Smooth muscle cell of the pulmonary artery (primary cell): ENCODE measurements around the gene ATP6V0A1. TPM values are rescaled to one million over a fixed set of nuclear protein-coding genes. Genes with fewer than 3 reads are reported as not detected.

Source experiments
- total RNA-seq: library from RNA; depleted of rRNA; stranded (reverse); fragments of >200 nt; gene quantifications from 2 replicates; pipeline ENCODE4 v1.2.3, GENCODE V29; 2014

ATP6V0A1 gene
- 98.5 and 104 TPM in 2 replicates for total RNA-seq

DNA sequence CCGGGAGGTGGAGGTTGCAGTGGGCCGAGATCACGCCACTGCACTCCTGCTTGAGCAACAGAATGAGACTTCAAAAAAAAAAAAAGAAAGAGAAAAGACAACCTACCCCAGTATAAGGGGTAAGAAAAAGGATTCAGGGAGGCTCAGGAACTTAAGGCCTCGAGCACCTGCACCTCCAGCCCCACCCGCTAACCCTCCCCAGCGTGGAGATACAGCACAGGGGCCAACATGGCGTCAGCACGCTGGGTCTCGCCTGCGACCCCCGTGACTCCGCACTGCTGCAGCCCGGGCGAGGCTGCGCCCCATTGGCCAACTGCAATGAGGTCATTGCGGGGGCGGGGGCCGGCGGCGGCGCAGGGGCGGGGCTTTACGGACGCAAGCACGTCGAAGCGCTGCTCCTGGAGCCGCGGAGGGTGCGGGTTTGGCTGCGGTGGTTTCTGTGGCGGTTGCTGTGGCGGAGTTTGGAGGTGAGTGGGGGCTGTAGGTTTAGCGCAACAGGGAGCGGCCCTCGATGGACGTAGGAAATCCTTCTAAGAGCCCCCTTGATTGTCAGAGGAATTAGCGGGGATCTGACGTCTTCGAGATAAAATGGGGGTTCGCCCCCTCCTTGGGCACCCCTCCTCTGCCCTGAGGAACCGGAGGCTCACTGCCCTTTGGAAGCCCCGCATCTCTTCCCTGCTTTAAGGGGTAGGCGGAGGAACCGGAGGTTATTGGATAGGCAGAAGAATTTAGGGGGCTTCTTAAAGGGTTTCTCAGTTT lies at the start of gene ATP6V0A1:
Gene ATP6V0A1 (plus strand): TSS at position 382 of the 759 bp plus-strand sequence. CDS start 2,017 bp downstream, outside the sequence.

DNA sequence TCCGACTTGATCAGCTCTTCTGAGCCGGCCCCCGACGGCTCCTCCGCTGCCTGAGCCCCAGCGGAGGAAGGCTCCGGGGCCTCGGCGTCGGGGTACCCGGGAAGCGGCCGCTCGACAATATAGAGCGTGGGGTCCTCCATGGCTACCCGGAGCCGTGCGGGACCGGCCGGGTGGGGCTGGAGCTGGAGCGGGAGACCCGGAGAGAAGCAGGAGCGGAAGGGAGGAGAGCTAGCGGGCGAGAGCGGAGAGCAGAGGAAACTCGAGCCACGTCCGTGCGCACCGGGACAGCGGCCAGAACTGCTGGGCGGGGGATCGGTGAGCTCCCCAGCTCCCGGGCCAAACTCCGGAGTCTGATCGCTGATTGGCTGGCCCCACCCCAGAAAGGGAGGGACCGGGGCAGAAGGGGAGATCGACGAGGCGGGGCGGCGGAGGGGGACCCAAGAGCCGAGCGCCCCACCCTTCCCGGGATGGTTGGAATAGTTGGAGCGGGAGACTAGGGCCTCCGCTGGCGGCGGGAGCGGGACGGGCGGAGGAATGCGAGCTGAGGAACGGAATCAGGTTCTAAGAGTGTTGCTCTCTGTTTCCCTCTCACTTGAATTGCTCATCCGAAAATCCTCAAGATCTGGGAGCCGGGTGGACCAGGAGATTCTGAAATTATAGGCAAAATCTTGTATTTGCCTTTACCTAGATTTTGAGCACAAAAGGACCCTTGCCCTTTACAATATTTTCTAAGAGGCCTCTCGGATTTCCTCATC lies 35.5 kb upstream of the ATP6V0A1 start, which contains the start of gene CAVIN1:
Gene CAVIN1 (minus strand): TSS at position 299 of the 755 bp plus-strand sequence. CDS start 159 bp downstream, at position 140.

GRCh38 chr17:42536048-42536371 lies 77.3 kb downstream of the ATP6V0A1 start, which contains the start of gene NAGLU:
TSS of gene NAGLU (plus strand) at chr17:42536241. CDS start at chr17:42536273, 32 bp downstream.

DNA sequence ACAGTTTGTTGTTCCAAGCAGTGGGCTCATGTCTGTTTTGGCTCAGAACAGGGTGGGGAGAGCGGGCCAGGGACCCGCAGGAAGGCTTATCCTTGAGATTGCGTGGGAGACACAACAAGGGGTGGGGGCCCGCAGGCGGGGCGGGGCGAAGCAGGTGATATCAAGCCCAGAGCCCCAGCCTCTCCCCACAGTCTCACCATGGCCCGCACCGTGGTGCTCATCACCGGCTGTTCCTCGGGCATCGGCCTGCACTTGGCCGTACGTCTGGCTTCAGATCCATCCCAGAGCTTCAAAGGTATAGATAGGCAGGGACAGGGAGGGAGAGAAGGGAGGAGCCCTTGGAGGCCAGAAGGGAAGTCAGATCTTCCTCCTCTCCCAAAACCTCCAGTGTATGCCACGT lies 94.1 kb downstream of the ATP6V0A1 start, which contains the start of gene HSD17B1:
Gene HSD17B1 (plus strand): TSS at position 188 of the 400 bp plus-strand sequence. CDS start 11 bp downstream, at position 199.

DNA sequence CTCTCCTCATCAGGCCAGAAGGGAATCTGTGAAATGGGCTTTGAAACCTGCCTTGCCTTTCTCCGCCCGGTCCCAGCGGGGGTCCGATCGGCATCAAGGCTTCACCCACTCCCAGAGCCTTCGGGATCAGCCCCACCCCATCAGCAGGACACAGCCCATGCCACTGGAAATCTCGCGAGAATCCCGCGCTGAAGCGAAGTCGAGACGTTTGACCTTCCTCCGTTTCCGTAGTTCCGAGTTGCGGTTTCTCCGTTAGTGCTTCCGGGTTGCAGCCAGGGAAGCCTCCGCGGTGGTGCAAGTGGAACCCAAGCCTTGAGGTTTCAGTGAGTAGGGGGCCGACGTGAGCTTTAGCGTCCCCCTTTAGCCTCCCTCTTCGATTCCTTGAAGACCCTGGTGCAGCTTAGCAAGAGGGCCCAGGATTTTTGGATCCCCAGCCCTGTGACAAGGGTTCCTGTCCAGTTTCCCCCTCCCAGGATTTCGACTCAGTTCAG lies 103.3 kb downstream of the ATP6V0A1 start, which contains the start of gene COASY:
Gene COASY (plus strand): TSS at position 252 of the 491 bp plus-strand sequence. CDS start 475 bp downstream, outside the sequence.

DNA sequence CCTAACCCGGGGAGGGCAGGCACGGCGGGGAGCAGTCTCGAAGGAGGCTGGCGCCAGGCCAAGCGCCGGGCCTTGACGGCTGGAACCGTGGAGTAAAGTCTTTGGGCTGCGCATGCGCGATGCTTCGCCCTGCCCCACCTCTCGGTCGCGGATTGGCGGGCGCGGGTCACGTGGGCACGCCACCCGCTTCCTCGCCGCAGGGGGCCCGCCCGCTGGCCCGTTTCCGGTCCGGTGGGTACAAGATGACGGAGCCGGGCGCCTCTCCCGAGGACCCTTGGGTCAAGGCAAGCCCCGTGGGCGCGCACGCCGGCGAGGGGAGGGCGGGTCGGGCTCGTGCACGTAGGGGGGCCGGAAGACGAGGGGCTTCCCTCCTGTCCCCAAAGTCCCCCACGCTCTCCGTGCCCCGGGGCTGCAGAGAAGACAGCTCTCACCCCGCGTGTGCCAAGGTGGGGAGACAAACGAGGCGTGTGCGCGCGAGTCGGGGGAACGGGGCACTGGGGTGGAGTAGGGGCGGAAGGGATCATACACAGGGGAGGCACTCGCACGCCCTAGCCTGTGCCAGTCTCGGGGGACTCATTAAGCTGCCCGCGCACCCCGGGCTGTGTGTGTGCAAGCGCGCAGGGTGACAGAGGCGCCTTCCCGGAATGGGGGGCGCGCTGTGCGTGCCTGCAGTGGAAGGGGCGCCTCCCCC lies 108.3 kb downstream of the ATP6V0A1 start, which contains the start of gene MLX:
Gene MLX (plus strand): TSS at position 218 of the 691 bp plus-strand sequence. CDS start 25 bp downstream, at position 243.

Other genes starting within 250 kb of the ATP6V0A1 start
- 30.2 and 33.4 TPM in 2 replicates for gene STAT5B, start 182.5 kb upstream of the ATP6V0A1 start, total RNA-seq
- 19.2 and 20.1 TPM in 2 replicates for gene STAT5A, start 170.4 kb upstream of the ATP6V0A1 start, total RNA-seq
- 162 and 175 TPM in 2 replicates for gene STAT3, start 70.4 kb upstream of the ATP6V0A1 start, total RNA-seq
- 538 and 866 TPM in 2 replicates for gene CAVIN1, start 35.6 kb upstream of the ATP6V0A1 start, total RNA-seq
- 68.0 and 69.1 TPM in 2 replicates for gene NAGLU, start 77.4 kb downstream of the ATP6V0A1 start, total RNA-seq
- gene HSD17B1, start 94.0 kb downstream of the ATP6V0A1 start, total RNA-seq = 2.0 and 5.7 TPM in 2 replicates
- 24.2 and 31.5 TPM in 2 replicates for gene COASY, start 103.3 kb downstream of the ATP6V0A1 start, total RNA-seq
- gene MLX, start 108.2 kb downstream of the ATP6V0A1 start, total RNA-seq = 37.1 and 42.2 TPM in 2 replicates
- gene PSMC3IP, start 118.9 kb downstream of the ATP6V0A1 start, total RNA-seq = 3.7 and 4.3 TPM in 2 replicates
- gene RETREG3, start 150.5 kb downstream of the ATP6V0A1 start, total RNA-seq = 58.5 and 62.9 TPM in 2 replicates
- 23.8 and 37.4 TPM in 2 replicates for gene TUBG1, start 150.8 kb downstream of the ATP6V0A1 start, total RNA-seq
- gene TUBG2, start 200.4 kb downstream of the ATP6V0A1 start, total RNA-seq = 12.0 and 15.6 TPM in 2 replicates
- 16.9 and 23.8 TPM in 2 replicates for gene PLEKHH3, start 218.1 kb downstream of the ATP6V0A1 start, total RNA-seq
- 2.9 and 6.0 TPM in 2 replicates for gene CCR10, start 223.0 kb downstream of the ATP6V0A1 start, total RNA-seq
- 57.2 and 112 TPM in 2 replicates for gene CNTNAP1, start 223.7 kb downstream of the ATP6V0A1 start, total RNA-seq